PFSK-1 (cell line): ENCODE data around the gene GRB2.

Experiments used
- FOXP2 ChIP-seq: optimal IDR thresholded peaks from 2 replicates; pipeline ENCODE3; 2011; ENCODE audit warnings: borderline replicate concordance, control low read depth, inconsistent platforms; ENCODE audit not compliant: insufficient read depth; ENCODE audit errors: extremely low read length, extremely low read depth
- POLR2AphosphoS5 ChIP-seq: IDR thresholded peaks from 2 replicates; pipeline ENCODE4 v1.6.1; 2012; ENCODE audit warnings: low read depth, mild to moderate bottlenecking, control low read depth, low read length, moderate library complexity
- REST ChIP-seq, 2 experiments: IDR thresholded peaks; 2 replicates each; pipeline versions ENCODE4 v1.6.1 to v1.8.0; 2011 to 2012; ENCODE audit warnings: low read depth in 2 of 2, low read length in 2 of 2, control low read depth in 1 of 2, inconsistent platforms in 1 of 2, mild to moderate bottlenecking in 1 of 2, moderate library complexity in 1 of 2; ENCODE audit not compliant: insufficient read depth in 1 of 2
- SIN3A ChIP-seq: IDR thresholded peaks from 2 replicates; pipeline ENCODE4 v1.6.1; 2012; ENCODE audit warnings: mild to moderate bottlenecking, low read length, moderate library complexity, borderline replicate concordance; ENCODE audit not compliant: insufficient read depth
- TAF1 ChIP-seq: IDR thresholded peaks from 2 replicates; pipeline ENCODE4 v1.6.1; 2012; ENCODE audit warnings: low read length, control low read depth, borderline replicate concordance; ENCODE audit not compliant: insufficient read depth

The GRB2 gene

GRCh38 chr17:75403131-75403530 lies 2.3 kb downstream of the GRB2 start:
- TF ChIP-seq TAF1 (no peak), SIN3A (no peak), POLR2AphosphoS5 (no peak), REST (IDR thresholded peaks at IDR 0.05; ENCODE audit: insufficient read depth in 1 of 2, low read depth in 2 of 2, low read length in 2 of 2) (no peak), FOXP2 (no peak)

GRCh38 chr17:75402026-75402425 lies 3.5 kb downstream of the GRB2 start:
- TF ChIP-seq REST (IDR thresholded peaks at IDR 0.05; ENCODE audit: insufficient read depth in 1 of 2, low read depth in 2 of 2, low read length in 2 of 2) (no peak), POLR2AphosphoS5 (no peak), TAF1 (no peak), SIN3A (no peak), FOXP2 (no peak)

GRCh38 chr17:75400326-75400939 lies 5.0 kb downstream of the GRB2 start:
- TF ChIP-seq FOXP2, result no peak
- TF ChIP-seq REST (IDR thresholded peaks at IDR 0.05; ENCODE audit: insufficient read depth in 1 of 2, low read depth in 2 of 2, low read length in 2 of 2), result no peak
- TF ChIP-seq SIN3A, result no peak
- TF ChIP-seq POLR2AphosphoS5, result no peak
- no peak for TF ChIP-seq TAF1

GRCh38 chr17:75398279-75398678 lies 7.2 kb downstream of the GRB2 start:
- TF ChIP-seq FOXP2, result no peak

GRCh38 chr17:75397217-75397616 lies 8.3 kb downstream of the GRB2 start:
- TF ChIP-seq SIN3A, result no peak
- TF ChIP-seq TAF1, result no peak
- no peak for TF ChIP-seq REST (IDR thresholded peaks at IDR 0.05; ENCODE audit: insufficient read depth in 1 of 2, low read depth in 2 of 2, low read length in 2 of 2)
- no peak for TF ChIP-seq FOXP2
- no peak for TF ChIP-seq POLR2AphosphoS5

- no peak for TF ChIP-seq REST (IDR thresholded peaks at IDR 0.05; ENCODE audit: insufficient read depth in 1 of 2, low read depth in 2 of 2, low read length in 2 of 2)
- no peak for TF ChIP-seq FOXP2
- no peak for TF ChIP-seq TAF1
- TF ChIP-seq SIN3A, result no peak
- no peak for TF ChIP-seq POLR2AphosphoS5
These were observed 8.7 kb downstream of the GRB2 start for GRCh38 chr17:75396796-75397195.
